ENCODE measurements around the gene NME7. TPM values are rescaled to one million over a fixed set of nuclear protein-coding genes. Genes with fewer than 3 reads are reported as not detected.
A peak's percentile ranks its signal among the peaks of the same experiment; 100 is the strongest.

The NME7 gene
- total RNA-seq, 8 experiments from 2014 or later = 14.2 to 111 (median 71.9) TPM

GRCh38 chr1:169156580-169156979 lies 211.0 kb downstream of the NME7 start:
- 61 to 100% (median 81%) methylated on average over 2 to 3 of the region's 3 CpGs; no CpG with 5 or more reads in 1 of the 10 experiments for WGBS, 10 experiments
- Histone ChIP-seq H3K27ac (no peak overlapping the region), H3K4me1 (replicated peaks in 1 of 2) (no peaks in the 10 kb centered on the region), H3K4me3 (no peak overlapping the region)
- no peak for ATAC-seq (replicated peaks in 6 of 8)
- in situ Hi-C loops (cut with MboI; ENCODE audit: low pct_unique_long_range_greater_than_20kb in 2 of 9, low sequenced_read_pairs in 9 of 9, unreplicated experiment in 9 of 9) = no loop called here

- Histone ChIP-seq H3K4me3 (no peak overlapping the region), H3K4me1 (replicated peaks in 1 of 2) (no peaks in the 10 kb centered on the region), H3K27ac (no peak overlapping the region)
- ATAC-seq (replicated peaks in 6 of 8) = no peak
- 100% methylated on average over 1 of the region's 1 CpG; no CpG with 5 or more reads in 6 of the 10 experiments for WGBS, 10 experiments
- in situ Hi-C loops (cut with MboI; ENCODE audit: low pct_unique_long_range_greater_than_20kb in 2 of 9, low sequenced_read_pairs in 9 of 9, unreplicated experiment in 9 of 9) = no loop called here
Measured at GRCh38 chr1:169155675-169156074, 211.9 kb downstream of the NME7 start.

GRCh38 chr1:169151338-169151837 lies 216.2 kb downstream of the NME7 start:
- in situ Hi-C loops (cut with MboI; ENCODE audit: low pct_unique_long_range_greater_than_20kb in 2 of 9, low sequenced_read_pairs in 9 of 9, unreplicated experiment in 9 of 9) = no loop called here
- Histone ChIP-seq H3K27ac (no peak overlapping the region), H3K4me1 (replicated peaks in 1 of 2) (no peaks in the 10 kb centered on the region), H3K4me3 (no peak overlapping the region)
- ATAC-seq (replicated peaks in 6 of 8) = no peak
- 86 to 100% (median 92%) methylated on average over 1 to 4 of the region's 5 CpGs; no CpG with 5 or more reads in 4 of the 10 experiments for WGBS, 10 experiments

GRCh38 chr1:169150641-169151337 lies 216.8 kb downstream of the NME7 start:
- no peak overlapping the region for H3K27ac ChIP-seq
- WGBS, 10 experiments = 73 to 100% (median 94%) methylated on average over 1 to 3 of the region's 4 CpGs; no CpG with 5 or more reads in 2 of the 10 experiments
- H3K4me3 ChIP-seq = no peak overlapping the region
- in situ Hi-C loops (cut with MboI; ENCODE audit: low pct_unique_long_range_greater_than_20kb in 2 of 9, low sequenced_read_pairs in 9 of 9, unreplicated experiment in 9 of 9) = no loop called here
- no peaks in the 10 kb centered on the region for H3K4me1 ChIP-seq (replicated peaks in 1 of 2)
- no peak for ATAC-seq (replicated peaks in 6 of 8)

GRCh38 chr1:169149555-169150286 lies 217.9 kb downstream of the NME7 start:
- in situ Hi-C loops (cut with MboI; ENCODE audit: low pct_unique_long_range_greater_than_20kb in 2 of 9, low sequenced_read_pairs in 9 of 9, unreplicated experiment in 9 of 9) = loop anchor here in 1 of 9 experiments (25.0 kb wide), 1 partner anchor 537 kb away; no protein-coding TSS in a partner anchor
- 35 to 100% (median 91%) methylated on average over 1 to 2 of the region's 2 CpGs; no CpG with 5 or more reads in 2 of the 10 experiments for WGBS, 10 experiments

GRCh38 chr1:169148472-169149252 lies 218.9 kb downstream of the NME7 start:
- WGBS, 10 experiments = 70 to 95% (median 88%) methylated on average over 2 to 5 of the region's 5 CpGs; no CpG with 5 or more reads in 3 of the 10 experiments
- no peaks in the 10 kb centered on the region for H3K4me1 ChIP-seq (replicated peaks in 1 of 2)
- H3K27ac ChIP-seq = no peak overlapping the region
- in situ Hi-C loops (cut with MboI; ENCODE audit: low pct_unique_long_range_greater_than_20kb in 2 of 9, low sequenced_read_pairs in 9 of 9, unreplicated experiment in 9 of 9) = loop anchor here in 1 of 9 experiments (25.0 kb wide), 1 partner anchor 536 kb away; no protein-coding TSS in a partner anchor
- no peak overlapping the region for H3K4me3 ChIP-seq
- ATAC-seq (replicated peaks in 6 of 8) = no peak

More at GRCh38 chr1:169149555-169150286, 217.9 kb downstream of the NME7 start:
- H3K4me1 ChIP-seq (replicated peaks in 1 of 2) = no peaks in the 10 kb centered on the region
- no peak for ATAC-seq (replicated peaks in 6 of 8)
- no peak overlapping the region for H3K4me3 ChIP-seq
- no peak overlapping the region for H3K27ac ChIP-seq

- in situ Hi-C loops (cut with MboI; ENCODE audit: low pct_unique_long_range_greater_than_20kb in 2 of 9, low sequenced_read_pairs in 9 of 9, unreplicated experiment in 9 of 9) = loop anchor here in 1 of 9 experiments (25.0 kb wide), 1 partner anchor 534 kb away; no protein-coding TSS in a partner anchor
- 56 to 100% (median 70%) methylated on average over 1 of the region's 1 CpG; no CpG with 5 or more reads in 4 of the 10 experiments for WGBS, 10 experiments
- Histone ChIP-seq H3K27ac (no peak overlapping the region), H3K4me1 (replicated peaks in 1 of 2) (peaks cover 0 to 7% of the 10 kb centered on the region in 2 donors), H3K4me3 (no peak overlapping the region)
- ATAC-seq (replicated peaks in 6 of 8) = no peak
Measured at GRCh38 chr1:169146576-169147214, 220.9 kb downstream of the NME7 start.

- no peak for ATAC-seq (replicated peaks in 6 of 8)
- WGBS, 10 experiments = 81 to 100% (median 91%) methylated on average over 1 to 7 of the region's 7 CpGs
- in situ Hi-C loops (cut with MboI; ENCODE audit: low pct_unique_long_range_greater_than_20kb in 2 of 9, low sequenced_read_pairs in 9 of 9, unreplicated experiment in 9 of 9) = loop anchor here in 1 of 9 experiments (25.0 kb wide), 1 partner anchor 533 kb away; no protein-coding TSS in a partner anchor
- Histone ChIP-seq H3K4me1 (replicated peaks in 1 of 2) (peaks cover 0 to 7% of the 10 kb centered on the region in 2 donors), H3K27ac (no peak overlapping the region), H3K4me3 (no peak overlapping the region)
Measured at GRCh38 chr1:169144941-169145626, 222.5 kb downstream of the NME7 start.

- in situ Hi-C loops (cut with MboI; ENCODE audit: low pct_unique_long_range_greater_than_20kb in 2 of 9, low sequenced_read_pairs in 9 of 9, unreplicated experiment in 9 of 9) = loop anchor here in 1 of 9 experiments (25.0 kb wide), 1 partner anchor 532 kb away; no protein-coding TSS in a partner anchor
- ATAC-seq (replicated peaks in 6 of 8) = no peak
- Histone ChIP-seq H3K4me1 (replicated peaks in 1 of 2) (peaks cover 0 to 7% of the 10 kb centered on the region in 2 donors), H3K4me3 (no peak overlapping the region), H3K27ac (no peak overlapping the region)
Measured at GRCh38 chr1:169143984-169144383, 223.6 kb downstream of the NME7 start.

- WGBS, 10 experiments = 63 to 95% (median 82%) methylated on average over 1 to 3 of the region's 3 CpGs
- Histone ChIP-seq H3K4me3 (no peak overlapping the region), H3K27ac (no peak overlapping the region), H3K4me1 (replicated peaks in 1 of 2) (peaks cover 0 to 7% of the 10 kb centered on the region in 2 donors)
- peak in 1 of 8 experiments; percentile 16 for ATAC-seq (replicated peaks in 6 of 8)
- in situ Hi-C loops (cut with MboI; ENCODE audit: low pct_unique_long_range_greater_than_20kb in 2 of 9, low sequenced_read_pairs in 9 of 9, unreplicated experiment in 9 of 9) = loop anchor here in 1 of 9 experiments (25.0 kb wide), 1 partner anchor 531 kb away; no protein-coding TSS in a partner anchor
Measured at GRCh38 chr1:169143346-169143745, 224.3 kb downstream of the NME7 start.

- ATAC-seq (replicated peaks in 6 of 8) = no peak
- H3K4me3 ChIP-seq = no peak overlapping the region
- in situ Hi-C loops (cut with MboI; ENCODE audit: low pct_unique_long_range_greater_than_20kb in 2 of 9, low sequenced_read_pairs in 9 of 9, unreplicated experiment in 9 of 9) = loop anchor here in 1 of 9 experiments (25.0 kb wide), 1 partner anchor 530 kb away; no protein-coding TSS in a partner anchor
- WGBS, 10 experiments = 0 to 100% (median 42%) methylated on average over 1 of the region's 1 CpG; no CpG with 5 or more reads in 2 of the 10 experiments
- peaks cover 0 to 7% of the 10 kb centered on the region in 2 donors for H3K4me1 ChIP-seq (replicated peaks in 1 of 2)
- no peak overlapping the region for H3K27ac ChIP-seq
Measured at GRCh38 chr1:169142129-169142528, 225.5 kb downstream of the NME7 start.

All from motor neuron (in vitro differentiated cells).